HG02884 (cell line): ENCODE measurements around the gene CASZ1.

ENCODE experiments used
- ATAC-seq: cut with Tn5 transposase; IDR thresholded peaks from one replicate; pipeline ENCODE4 v1.9.1; 2021; ENCODE audit warnings: mild to moderate bottlenecking, moderate library complexity; ENCODE audit not compliant: unreplicated experiment

Gene CASZ1

GRCh38 chr1:10777749-10778574, 18.5 kb downstream of the CASZ1 start:
- ATAC-seq: no peak

- ATAC-seq: no peak
Observed at GRCh38 chr1:10776190-10776905, 20.1 kb downstream of the CASZ1 start.

GRCh38 chr1:10775763-10776162, 20.7 kb downstream of the CASZ1 start:
- ATAC-seq: no peak

- no peak for ATAC-seq
Observed at GRCh38 chr1:10774615-10775310, 21.7 kb downstream of the CASZ1 start.

GRCh38 chr1:10773851-10774614, 22.4 kb downstream of the CASZ1 start:
- no peak for ATAC-seq

GRCh38 chr1:10773376-10773775, 23.1 kb downstream of the CASZ1 start:
- ATAC-seq: no peak

GRCh38 chr1:10772711-10773110, 23.7 kb downstream of the CASZ1 start:
- ATAC-seq: no peak

- ATAC-seq: no peak
Observed at GRCh38 chr1:10771789-10772188, 24.7 kb downstream of the CASZ1 start.

GRCh38 chr1:10768552-10768951, 27.9 kb downstream of the CASZ1 start:
- no peak for ATAC-seq

- ATAC-seq: no peak
Observed at GRCh38 chr1:10767282-10767681, 29.2 kb downstream of the CASZ1 start.

- no peak for ATAC-seq
Observed at GRCh38 chr1:10765734-10766478, 30.5 kb downstream of the CASZ1 start.

GRCh38 chr1:10765304-10765703, 31.1 kb downstream of the CASZ1 start:
- ATAC-seq: no peak

- ATAC-seq: no peak
Observed at GRCh38 chr1:10764296-10764798, 32.1 kb downstream of the CASZ1 start.

- ATAC-seq: no peak
Observed at GRCh38 chr1:10762875-10763274, 33.6 kb downstream of the CASZ1 start.

GRCh38 chr1:10762153-10762523, 34.3 kb downstream of the CASZ1 start:
- ATAC-seq: no peak

GRCh38 chr1:10761503-10762152, 34.8 kb downstream of the CASZ1 start:
- no peak for ATAC-seq

- no peak for ATAC-seq
Observed at GRCh38 chr1:10760566-10761502, 35.6 kb downstream of the CASZ1 start.

GRCh38 chr1:10759413-10760200, 36.8 kb downstream of the CASZ1 start:
- ATAC-seq: no peak
